GM19328 (cell line): Measurements from ENCODE around the gene ZBTB21.
"Not testable (repeated sequence)": the region's sequence is repeated elsewhere in the genome, so short reads cannot be mapped to it uniquely, and the experiment has no call there.

ENCODE experiments used
- ATAC-seq: cut with Tn5 transposase; IDR thresholded peaks from one replicate; pipeline ENCODE4 v1.9.1; 2021; ENCODE audit warnings: mild to moderate bottlenecking, moderate library complexity; ENCODE audit not compliant: unreplicated experiment

The ZBTB21 gene

DNA sequence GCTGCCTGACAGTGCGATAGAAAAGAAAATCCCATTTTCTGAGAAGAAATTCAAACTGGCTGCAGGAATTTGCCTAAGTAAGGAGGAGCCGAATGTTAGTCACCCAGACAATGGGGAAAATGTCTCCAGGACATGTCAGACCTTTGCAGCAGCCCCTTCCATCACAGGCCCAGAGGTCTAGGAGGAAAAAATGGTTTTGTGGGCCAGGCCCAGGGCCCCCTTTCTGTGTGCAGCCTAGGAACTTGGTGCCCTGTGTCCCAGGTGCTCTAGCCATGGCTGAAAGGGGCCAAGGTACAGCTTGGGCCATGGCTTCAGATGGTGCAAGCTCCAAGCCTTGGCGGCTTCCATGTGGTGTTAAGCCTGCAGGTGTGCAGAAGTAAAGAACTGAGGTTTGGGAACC lies 14.6 kb downstream of the ZBTB21 start:
- no peak for ATAC-seq

DNA sequence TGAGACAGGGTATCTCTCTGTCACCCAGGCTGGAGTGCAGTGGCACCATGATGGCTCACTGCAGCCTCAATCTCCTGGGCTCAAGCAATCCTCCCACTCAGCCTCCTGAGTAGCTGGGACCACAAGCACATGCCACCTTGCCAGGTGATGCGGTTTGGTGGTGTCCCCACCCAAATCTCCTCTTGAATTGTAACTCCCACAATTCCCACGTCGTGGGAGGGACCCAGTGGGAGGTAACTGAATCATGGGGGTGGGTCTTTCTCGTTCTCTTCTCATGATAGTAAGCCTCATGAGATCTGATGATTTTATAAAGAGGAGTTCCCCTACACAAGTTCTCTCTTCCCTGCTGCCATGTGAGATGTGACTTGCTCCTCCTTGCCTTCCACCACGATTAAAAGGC lies 15.5 kb downstream of the ZBTB21 start:
- not testable (repeated sequence) for ATAC-seq

DNA sequence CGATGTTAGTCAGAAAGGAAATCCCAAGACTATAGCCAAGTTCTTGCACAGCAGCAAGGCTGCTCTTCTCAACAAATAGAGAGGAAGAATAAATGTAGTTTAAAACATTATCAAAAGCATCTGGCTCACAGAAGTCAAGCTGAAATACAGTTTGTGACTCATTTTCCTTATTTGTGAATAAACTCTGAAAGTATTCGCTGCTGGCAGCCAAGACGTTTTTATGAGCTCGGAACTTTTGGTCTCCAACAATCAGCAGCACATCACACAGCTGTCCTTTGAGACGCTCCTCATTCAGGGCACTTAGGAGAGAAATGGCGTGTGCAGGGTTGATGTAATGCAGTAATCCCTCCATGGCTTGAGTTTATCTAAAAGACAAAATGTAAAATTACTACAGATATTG lies 16.4 kb downstream of the ZBTB21 start:
- ATAC-seq = no peak

DNA sequence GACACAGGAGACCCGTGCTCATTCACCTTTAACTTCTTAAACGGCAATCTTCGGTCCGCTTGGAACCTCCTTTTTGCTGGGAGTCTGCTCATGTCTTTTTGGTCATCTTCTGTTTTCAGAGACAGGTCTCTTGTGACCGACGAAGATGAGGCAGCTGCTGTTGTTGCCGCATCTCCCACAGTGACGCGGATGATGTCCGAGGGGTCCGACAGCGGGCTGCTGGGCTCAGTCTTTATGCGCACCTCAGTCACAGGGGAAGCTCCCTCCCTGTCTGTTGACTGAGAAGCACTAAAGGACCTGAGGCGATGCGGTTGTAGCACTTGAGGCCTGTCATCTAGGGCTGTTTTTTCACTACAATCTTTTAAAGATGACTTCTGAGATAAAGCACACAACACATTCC lies 17.6 kb downstream of the ZBTB21 start:
- no peak for ATAC-seq

DNA sequence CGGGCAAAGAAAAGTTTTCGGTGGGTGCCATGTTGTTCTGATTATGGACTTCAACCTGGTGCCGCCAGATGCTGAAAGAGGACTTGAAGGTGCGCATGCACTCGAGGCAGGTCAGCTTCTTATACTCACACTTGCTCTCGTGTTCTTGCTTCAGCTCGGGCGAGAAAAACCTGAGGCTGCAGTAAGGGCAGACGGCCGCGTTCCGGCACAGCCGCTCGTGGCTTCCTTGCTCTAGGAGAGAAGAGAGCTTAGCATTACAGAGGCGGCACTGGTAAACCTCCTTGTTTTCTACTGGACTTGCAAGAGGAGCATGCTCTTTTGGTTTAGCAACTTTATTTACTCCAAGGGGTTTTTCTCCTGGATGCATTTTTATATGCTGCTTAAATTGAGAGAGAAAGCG lies 18.5 kb downstream of the ZBTB21 start:
- no peak for ATAC-seq

DNA sequence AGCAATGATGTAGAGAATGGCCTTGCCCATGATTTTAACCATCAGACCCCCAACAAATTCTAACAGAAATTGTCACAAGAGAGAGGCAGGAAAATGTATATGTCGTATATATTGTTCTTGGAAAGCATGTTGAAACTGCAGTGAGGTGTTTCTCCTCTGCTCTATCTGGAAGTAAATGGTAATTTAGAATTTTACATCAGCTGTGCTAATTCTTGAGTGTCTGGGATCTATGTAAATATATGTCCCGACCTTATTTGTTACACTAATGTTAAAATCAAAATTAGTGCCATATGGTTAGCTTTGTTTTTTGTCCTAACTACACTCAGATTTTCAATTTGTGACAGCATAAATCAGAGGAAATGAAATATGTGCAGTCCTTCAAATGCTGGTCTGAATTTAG lies 20.5 kb downstream of the ZBTB21 start:
- no peak for ATAC-seq

DNA sequence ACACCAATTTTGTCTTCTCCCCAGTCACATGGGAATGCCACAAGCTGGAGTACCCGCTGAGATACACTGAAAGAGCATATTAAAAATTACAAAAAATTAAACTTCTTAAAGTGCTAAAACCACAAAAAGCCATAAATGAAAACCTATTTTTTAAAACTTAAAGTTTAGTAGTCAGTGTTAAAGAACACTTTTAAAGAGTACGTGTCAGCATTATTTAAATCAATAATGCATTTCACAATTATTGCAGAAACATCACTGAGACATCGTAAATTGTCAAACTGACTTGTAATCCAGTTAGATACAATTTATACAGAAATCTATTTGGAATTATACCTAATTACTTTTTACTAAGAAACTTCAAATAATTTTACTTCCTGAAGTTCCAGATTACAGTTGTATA lies 22.9 kb downstream of the ZBTB21 start:
- ATAC-seq = no peak

DNA sequence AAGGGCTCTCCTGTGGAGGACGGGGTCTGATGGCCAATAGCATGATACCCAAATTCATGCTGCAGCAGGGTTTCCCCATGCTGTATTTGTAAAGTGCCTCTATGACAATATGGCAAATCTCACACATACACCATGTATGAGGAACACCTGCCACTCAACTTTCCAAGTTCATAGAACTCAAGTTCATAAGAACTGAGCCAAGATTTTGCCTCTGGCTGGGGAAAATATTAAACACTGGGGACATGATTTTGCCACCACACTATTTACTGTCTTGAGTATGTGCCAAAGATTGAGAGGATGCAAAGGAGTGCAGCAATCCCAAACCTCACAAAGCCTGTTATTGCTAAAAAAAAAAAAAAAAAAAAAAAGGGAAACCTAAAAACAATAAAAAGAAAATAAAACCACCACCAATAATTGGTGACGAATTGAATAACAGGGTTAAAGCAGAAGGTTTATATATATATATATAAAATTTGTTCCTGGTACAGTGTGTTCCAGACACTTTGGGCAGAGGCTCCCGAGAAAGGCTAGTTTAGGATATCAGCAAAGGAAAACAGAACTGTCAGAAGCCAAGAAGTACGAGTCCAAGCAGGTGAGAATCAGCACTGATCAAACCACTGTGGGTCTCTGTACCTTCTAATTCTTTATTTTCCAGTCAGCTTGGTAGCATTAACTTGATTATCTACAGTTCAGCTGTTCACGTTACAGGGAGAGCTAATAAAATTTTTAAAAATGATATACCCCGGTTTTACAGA lies 24.3 kb downstream of the ZBTB21 start:
- no peak for ATAC-seq

DNA sequence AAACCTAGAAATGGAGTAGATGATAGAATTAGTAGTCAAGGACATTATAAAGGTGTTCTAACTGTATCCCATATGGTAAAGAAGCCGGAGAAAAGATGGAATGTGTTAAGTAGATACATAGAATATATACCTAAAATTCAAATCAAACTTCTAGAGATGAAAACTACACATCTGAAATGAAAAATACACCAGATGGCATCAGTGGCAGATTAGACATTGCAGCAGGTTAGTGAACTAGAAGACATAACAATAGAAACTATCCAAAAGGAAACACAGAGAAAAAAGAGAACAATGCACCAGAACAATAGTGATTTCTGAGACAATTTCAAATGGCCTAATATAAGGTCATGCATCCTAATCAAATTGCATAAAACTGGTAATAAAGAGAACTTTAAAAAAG lies 26.9 kb downstream of the ZBTB21 start:
- ATAC-seq = no peak

DNA sequence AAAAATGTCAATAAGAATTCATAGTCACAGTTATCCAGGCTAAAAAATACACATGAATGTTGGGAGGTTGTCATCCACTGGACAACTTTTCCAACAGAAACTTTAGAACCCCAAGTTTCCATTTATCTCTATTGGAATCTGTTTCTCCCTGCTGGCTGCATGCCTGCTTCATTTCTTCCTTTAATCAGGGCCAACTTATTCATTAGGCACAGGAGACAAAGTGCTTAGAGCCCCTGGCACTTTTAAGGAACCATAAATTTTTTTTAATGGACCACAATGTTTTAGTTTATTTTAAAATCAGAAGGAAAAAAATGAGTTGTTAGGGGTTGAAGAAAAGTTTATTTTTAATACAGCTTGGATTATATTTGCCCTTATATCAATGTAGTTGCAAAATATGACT lies 29.6 kb downstream of the ZBTB21 start:
- no peak for ATAC-seq

DNA sequence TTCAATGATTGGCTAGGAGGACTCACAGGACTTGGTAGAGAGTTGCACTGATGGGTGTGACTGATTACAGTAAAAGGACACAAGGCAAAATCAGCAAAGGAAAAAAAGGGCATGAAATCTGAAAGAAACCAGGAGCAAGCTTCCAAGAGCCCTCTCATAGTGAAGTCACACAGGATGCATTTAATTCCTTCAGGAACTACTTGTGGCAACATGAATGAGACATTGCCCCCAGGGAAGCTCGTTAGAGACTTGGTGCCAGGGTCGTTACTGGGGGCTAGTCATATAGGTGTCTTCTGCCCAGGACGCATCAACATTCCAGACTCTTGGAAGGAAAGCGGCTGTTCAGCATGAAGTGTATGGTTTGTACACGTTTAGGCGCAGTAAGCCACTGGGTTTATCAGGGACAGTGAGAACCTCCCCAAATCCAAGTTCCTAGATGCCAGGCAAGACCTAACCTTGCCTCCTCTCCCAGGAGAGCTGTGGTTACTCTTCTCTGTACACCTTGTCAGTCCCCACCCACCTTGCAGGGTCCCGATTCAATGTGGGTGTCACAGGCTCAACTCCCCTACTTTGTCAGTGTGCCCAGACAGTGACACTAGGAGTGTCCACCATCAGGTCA lies 30.3 kb downstream of the ZBTB21 start:
- ATAC-seq = no peak

DNA sequence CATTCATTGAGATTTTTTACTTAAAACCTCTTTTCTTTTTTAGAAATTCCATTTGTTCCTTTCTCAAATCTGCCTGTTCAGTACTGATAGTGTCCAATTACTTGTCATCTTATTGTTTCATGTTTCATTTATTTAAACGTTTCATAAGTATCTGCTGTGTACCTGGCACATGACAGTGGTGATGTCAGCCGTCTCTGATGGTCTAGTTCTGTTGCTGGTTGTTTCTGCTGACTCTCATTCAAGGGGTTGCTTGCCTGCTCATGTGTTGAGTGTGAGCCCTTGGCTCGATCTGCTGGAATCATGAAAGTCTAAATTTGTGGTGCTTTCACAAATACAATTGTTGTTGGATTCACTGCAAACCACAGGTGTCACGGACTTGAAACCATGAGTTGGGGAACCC lies 30.8 kb downstream of the ZBTB21 start:
- ATAC-seq = no peak

DNA sequence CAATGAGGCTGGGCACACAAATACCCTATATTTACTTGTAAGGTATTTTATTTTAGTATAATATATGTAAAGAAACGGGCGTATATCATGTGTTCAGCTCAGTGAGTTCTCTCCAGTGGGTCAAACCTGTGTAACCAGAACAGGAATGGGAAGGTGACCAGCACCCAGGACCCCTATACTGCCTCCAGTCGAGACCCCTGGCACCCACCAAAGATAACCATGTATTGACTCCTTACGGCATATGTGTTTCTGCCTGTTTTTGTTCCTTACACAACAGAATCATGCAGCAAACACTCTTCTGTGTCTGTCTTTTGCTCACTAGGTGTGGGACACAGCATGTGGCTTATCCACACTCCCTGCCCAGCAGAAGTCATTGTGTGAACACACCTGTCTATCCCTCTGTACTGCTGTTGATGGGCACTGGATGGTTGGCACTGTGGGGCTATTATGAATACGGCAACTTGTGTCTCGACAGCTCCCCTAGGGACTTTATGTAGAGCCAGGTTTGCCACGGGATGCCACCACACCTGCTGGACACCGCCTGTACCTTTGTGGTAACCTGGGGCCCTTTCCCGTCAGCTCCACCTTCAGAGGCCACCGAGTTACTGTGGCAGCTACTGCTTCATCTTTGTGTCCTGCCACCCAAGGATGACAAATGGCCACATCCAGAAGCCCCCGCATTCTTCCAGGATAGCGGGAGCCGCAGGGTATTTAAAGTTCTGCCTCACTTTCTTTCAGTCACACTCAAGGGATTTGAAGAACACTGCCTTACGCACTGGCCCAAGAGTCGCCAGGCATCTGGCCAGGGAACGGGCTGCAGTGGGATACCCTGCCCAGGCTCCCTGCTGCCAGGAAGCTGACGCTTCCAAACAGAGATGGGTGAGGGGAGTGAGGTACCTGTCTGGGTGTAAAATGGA lies 32.9 kb downstream of the ZBTB21 start:
- no peak for ATAC-seq

DNA sequence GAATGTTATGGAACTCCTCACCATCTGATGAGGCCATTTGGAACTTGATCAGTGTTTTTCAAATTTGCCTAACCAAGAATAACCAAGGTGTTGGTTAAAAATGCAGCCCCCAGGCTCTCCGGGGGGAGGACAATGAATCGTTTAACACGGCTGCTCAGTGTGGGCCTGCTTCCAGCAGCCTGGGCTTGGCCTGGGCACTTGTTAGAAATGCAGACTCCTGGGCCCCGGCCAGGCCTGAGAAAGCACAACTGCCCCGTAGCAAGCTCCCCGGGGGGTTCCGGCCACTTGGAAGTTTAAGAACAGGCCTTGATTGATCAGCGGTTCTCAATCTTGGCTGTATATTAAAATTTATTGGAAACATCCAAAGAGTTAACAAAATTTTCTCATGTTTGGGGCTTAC lies 33.5 kb downstream of the ZBTB21 start:
- no peak for ATAC-seq

DNA sequence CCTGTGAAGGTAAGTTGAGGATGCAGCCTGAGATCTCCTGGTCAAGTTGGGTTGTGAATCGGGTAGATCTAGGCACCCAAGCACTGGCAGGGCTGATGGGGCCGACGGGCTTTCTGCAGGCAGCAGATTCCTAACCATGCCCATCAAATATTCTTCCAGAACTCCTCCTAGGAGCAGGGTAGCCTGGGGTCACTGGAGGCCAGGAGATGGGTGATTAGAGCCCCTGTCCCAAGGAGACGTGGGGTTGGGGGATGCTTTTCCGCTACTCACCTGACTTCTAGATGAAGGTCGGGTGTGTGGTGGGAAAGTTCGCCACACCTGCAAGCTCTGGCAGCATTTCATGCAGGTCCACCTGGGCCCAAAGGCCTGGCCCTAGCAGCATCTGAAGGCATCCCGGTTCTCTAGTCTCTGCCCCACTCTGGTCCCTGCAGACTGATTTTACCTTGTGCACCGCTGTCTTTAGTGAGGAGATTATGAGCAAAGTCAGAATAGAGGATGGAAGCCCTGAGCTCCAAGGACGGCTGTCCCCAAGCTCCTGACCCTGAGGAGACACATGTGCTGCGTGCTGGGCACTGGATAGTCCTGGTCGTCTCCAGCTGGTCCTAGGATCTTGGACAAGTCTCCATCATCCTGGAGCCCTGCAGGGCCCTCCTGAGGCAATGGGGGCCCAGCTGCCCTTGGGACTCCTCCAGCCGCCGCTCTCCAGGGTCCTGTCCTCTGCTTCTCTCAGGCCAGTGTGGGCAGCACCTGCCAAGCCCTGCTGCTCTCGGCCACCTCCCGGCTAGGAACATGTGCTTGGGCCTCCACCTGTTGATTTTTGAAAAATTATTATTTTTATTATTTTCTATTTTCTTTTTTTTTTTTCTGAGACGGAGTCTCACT lies 34.5 kb downstream of the ZBTB21 start:
- no peak for ATAC-seq

DNA sequence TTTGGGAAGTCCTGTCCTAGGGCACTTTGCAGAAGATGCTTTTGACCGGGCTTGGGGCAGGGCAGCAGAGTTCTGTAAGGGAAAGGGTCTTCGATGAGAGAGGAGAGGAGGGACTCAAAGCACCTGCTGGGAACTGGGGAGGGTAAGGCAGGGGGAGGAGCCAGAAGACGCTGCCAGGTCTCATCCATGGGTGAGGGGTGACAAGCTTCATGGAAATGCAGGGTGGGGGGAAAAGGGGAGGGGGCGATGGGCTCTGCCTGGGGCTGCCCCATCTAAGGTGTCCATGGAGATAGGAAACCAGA lies 35.5 kb downstream of the ZBTB21 start:
- no peak for ATAC-seq

DNA sequence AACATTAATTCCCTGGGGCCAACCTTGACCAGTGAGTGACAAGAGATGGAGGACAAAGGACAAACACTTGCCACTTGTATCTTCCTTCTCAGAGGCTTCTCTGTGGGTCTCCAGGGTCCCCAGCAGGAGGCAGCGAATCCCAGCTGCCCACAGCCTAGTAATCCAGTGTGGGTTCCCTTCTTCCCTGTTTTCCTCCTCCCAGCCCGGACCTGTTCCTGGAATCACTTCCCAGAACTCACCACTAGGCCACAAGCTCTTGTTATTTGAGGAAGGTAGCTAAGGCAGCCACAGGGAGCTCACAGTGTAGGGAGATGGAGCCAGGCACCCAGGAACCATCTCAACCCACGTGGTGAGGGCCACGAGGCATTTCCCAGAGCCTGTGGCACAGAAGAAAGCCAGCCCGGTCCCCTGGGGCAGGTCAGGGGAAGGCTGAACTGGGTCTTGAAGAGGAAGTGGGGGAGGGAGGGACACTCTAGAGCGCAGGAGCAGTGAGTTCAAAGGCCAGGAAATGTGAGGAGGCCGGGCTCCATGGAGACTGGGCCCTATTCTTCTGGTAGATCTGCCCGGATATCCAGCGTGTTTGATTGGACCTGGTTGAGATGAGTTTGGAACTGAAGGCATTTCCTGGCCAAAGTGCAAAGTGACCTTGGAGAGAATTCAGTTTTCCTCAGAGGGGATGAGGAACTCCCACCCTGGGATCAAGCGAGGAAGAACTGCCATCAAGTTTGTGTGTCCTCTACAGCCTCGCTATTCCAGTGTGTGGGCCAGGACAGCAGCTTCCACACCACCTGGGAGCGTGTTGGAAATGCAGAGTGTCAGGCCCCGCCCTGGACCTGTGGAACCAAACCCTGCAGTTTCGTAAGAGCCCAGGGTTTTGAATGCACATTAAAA lies 36.1 kb downstream of the ZBTB21 start:
- no peak for ATAC-seq

DNA sequence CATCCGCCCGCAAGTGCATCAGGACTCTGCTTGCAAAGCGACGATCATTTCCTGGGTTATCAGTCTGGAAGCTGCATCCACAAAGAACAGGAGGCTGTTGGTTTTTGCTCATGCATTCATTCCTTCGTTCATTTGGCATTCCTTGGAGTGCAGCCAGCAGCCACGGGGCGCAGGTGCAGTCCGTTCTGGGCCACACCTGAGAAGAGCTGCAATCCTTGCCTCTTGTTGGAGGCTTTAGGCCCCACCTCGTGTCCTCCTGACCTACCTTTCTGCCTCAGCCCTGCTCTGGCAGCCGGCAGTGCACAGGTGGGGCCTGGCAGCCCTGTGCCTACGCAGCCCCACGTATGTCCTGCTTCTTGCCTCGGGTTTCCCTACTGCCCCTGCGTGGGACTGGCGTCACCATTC lies 36.7 kb downstream of the ZBTB21 start:
- ATAC-seq = no peak

DNA sequence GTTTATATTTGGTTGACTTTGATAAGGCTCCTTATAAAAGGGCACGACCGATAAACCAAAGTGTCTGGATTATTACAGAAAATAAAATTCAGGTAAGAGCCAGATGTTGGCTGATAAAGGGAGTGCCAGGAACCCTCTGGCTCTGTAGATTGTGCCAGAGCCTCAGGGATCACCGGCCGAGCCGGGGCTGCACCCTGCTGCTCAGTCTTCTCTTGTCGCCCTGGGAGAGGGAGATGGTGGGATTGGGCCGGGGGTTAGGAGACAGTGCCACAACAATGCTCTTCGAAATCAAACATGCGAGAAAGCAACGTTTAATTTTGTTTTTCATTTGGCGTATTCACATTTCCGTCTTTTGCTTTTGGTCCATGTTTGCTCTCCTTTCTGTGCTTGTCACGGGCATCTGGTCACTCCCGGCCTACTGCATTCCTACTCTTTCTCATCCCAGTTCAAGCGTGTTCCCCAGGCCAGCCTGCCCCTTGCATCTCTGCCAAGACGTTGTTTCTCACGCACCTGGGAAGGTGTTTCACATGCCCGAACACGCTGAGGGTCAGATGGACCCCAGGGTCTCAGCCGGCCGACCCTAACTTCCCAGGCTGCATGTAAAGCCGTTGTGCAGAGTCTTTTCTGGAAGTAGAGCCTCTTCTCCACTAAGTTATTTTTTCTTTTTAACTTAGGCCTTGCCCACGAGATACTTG lies 37.5 kb downstream of the ZBTB21 start:
- no peak for ATAC-seq
